Neural progenitor cell (in vitro differentiated cells): ENCODE data around the gene DDAH1. TPM values are rescaled to one million over a fixed set of nuclear protein-coding genes. Genes with fewer than 3 reads are reported as not detected.
"Not testable (repeated sequence)": the region's sequence is repeated elsewhere in the genome, so short reads cannot be mapped to it uniquely, and the experiment has no call there.

Experiments used
- DNase-seq: peaks from one replicate; pipeline ENCODE4 v3.0.0-alpha.2; 2016; ENCODE audit warnings: low spot score
- H2AFZ ChIP-seq: fragments of 200-600 bp; sonication (generic); replicated peaks from 2 replicates; pipeline ENCODE4 v1.6.1; 2016; ENCODE audit warnings: antibody characterized with exemption
- H3F3A ChIP-seq: fragments of 200-600 bp; sonication (generic); 2 replicates; pipeline ENCODE4 v1.6.1; 2016; ENCODE audit warnings: antibody characterized with exemption, low read depth
- H3K27ac ChIP-seq: fragments of 200-600 bp; sonication (generic); 2 replicates; pipeline ENCODE4 v1.5.1; 2016; ENCODE audit warnings: mild to moderate bottlenecking
- H3K27me3 ChIP-seq: fragments of 200-600 bp; sonication (generic); 2 replicates; pipeline ENCODE4 v1.6.1; 2016; ENCODE audit warnings: mild to moderate bottlenecking, moderate library complexity
- H3K36me3 ChIP-seq: fragments of 200-600 bp; sonication (generic); 2 replicates; pipeline ENCODE4 v1.5.1; 2016
- H3K4me1 ChIP-seq: fragments of 200-600 bp; sonication (generic); 2 replicates; pipeline ENCODE4 v1.6.1; 2016; ENCODE audit warnings: mixed run types
- H3K4me2 ChIP-seq: fragments of 200-600 bp; sonication (generic); 2 replicates; pipeline ENCODE4 v1.6.1; 2016
- H3K4me3 ChIP-seq: fragments of 200-600 bp; sonication (generic); 2 replicates; pipeline ENCODE4 v1.5.1; 2016
- H3K79me2 ChIP-seq: fragments of 200-600 bp; sonication (generic); 2 replicates; pipeline ENCODE4 v1.6.1; 2016; ENCODE audit warnings: low read depth
- H3K9ac ChIP-seq: fragments of 200-600 bp; sonication (generic); 2 replicates; pipeline ENCODE4 v1.6.1; 2016
- H3K9me3 ChIP-seq: fragments of 200-600 bp; sonication (generic); 2 replicates; pipeline ENCODE4 v1.5.1; 2016; ENCODE audit warnings: low read depth
- H4K20me1 ChIP-seq: fragments of 200-600 bp; sonication (generic); 2 replicates; pipeline ENCODE4 v1.6.1; 2016; ENCODE audit warnings: low read depth
- H3K27ac Mint-ChIP-seq: 3 replicates; pipeline ENCODE4 v1.8.0; 2021; ENCODE audit warnings: mixed read lengths
- H3K27me3 Mint-ChIP-seq: 2 replicates; pipeline ENCODE4 v1.8.0; 2022; ENCODE audit warnings: low read depth, mild to moderate bottlenecking, inconsistent platforms, moderate library complexity, mixed read lengths; ENCODE audit not compliant: insufficient read depth
- H3K36me3 Mint-ChIP-seq: 3 replicates; pipeline ENCODE4 v1.8.0; 2021; ENCODE audit warnings: mixed read lengths
- H3K4me1 Mint-ChIP-seq: 3 replicates; pipeline ENCODE4 v1.8.0; 2021; ENCODE audit warnings: mixed read lengths
- H3K4me3 Mint-ChIP-seq: 3 replicates; pipeline ENCODE4 v1.8.0; 2021; ENCODE audit warnings: mild to moderate bottlenecking, moderate library complexity, mixed read lengths
- H3K9me3 Mint-ChIP-seq: 3 replicates; pipeline ENCODE4 v1.8.0; 2020; ENCODE audit warnings: mixed read lengths
- EZH2 ChIP-seq: fragments of 200-600 bp; sonication (generic); IDR thresholded peaks from 2 replicates; pipeline ENCODE4 v1.6.1; 2017; ENCODE audit warnings: antibody characterized with exemption, mild to moderate bottlenecking, moderate library complexity
- EZH2phosphoT487 ChIP-seq: fragments of 200-600 bp; sonication (generic); IDR thresholded peaks from 2 replicates; pipeline ENCODE4 v1.6.1; 2017; ENCODE audit warnings: antibody characterized with exemption
- total RNA-seq: library from RNA; depleted of rRNA; stranded (reverse); fragments of >200 nt; gene quantifications from 2 replicates; pipeline ENCODE4 v1.2.3, GENCODE V29; 2015; ENCODE audit warnings: low replicate concordance
- TF ChIP-seq, protein P1 (sequence below): fragments of 200-600 bp; sonication (generic); IDR thresholded peaks from 2 replicates; pipeline ENCODE4 v1.5.1; 2017; ENCODE audit warnings: antibody characterized with exemption, mild to moderate bottlenecking

DDAH1 gene
- total RNA-seq, 1 donor from 2014 or later, result 23.1 TPM

DNA sequence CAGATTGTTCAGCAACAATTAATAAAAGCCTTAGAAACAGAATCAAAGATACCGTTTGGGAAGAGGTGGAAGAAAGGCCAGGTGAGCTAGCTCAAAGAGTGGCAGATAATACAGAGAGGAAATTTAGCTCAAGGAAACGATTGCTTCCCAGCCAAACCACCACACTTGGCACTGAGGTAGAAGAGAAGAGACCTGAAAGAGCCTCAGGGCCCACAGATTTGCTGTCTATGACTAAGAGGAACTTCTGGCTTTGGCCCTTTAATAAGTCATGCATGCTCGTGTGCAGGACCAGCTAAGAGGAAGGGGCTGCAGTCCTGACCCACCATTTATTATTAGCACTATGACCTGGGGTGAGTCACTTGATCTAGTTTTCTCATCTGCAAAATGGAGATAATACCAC lies 115.7 kb downstream of the DDAH1 start:
- H3K9me3 Mint-ChIP-seq, result no peaks in the 10 kb centered on the region
- H3K4me3 Mint-ChIP-seq, result no peak overlapping the region
- H3K36me3 ChIP-seq, result no peaks in the 10 kb centered on the region
- H3K4me2 ChIP-seq, result no peak overlapping the region
- H3K27me3 Mint-ChIP-seq, result no peaks in the 10 kb centered on the region
- no peaks in the 10 kb centered on the region for H3K4me1 ChIP-seq
- H2AFZ ChIP-seq, result no peak overlapping the region
- no peak overlapping the region for H3K4me3 ChIP-seq
- H3K27me3 ChIP-seq, result no peaks in the 10 kb centered on the region
- no peak for TF ChIP-seq EZH2phosphoT487
- TF ChIP-seq EZH2, result no peak
- TF ChIP-seq, protein P1, sequence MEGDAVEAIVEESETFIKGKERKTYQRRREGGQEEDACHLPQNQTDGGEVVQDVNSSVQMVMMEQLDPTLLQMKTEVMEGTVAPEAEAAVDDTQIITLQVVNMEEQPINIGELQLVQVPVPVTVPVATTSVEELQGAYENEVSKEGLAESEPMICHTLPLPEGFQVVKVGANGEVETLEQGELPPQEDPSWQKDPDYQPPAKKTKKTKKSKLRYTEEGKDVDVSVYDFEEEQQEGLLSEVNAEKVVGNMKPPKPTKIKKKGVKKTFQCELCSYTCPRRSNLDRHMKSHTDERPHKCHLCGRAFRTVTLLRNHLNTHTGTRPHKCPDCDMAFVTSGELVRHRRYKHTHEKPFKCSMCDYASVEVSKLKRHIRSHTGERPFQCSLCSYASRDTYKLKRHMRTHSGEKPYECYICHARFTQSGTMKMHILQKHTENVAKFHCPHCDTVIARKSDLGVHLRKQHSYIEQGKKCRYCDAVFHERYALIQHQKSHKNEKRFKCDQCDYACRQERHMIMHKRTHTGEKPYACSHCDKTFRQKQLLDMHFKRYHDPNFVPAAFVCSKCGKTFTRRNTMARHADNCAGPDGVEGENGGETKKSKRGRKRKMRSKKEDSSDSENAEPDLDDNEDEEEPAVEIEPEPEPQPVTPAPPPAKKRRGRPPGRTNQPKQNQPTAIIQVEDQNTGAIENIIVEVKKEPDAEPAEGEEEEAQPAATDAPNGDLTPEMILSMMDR, result no peak
- peaks cover 15% of the 10 kb centered on the region for H3K36me3 Mint-ChIP-seq
- no peak overlapping the region for H3K9ac ChIP-seq
- H4K20me1 ChIP-seq, result no peaks in the 10 kb centered on the region
- no peaks in the 10 kb centered on the region for H3K79me2 ChIP-seq
- DNase-seq, result no peak
- no peak overlapping the region for H3K27ac Mint-ChIP-seq
- H3K9me3 ChIP-seq, result no peaks in the 10 kb centered on the region
- H3K27ac ChIP-seq, result no peak overlapping the region
- peaks cover 6% of the 10 kb centered on the region for H3K4me1 Mint-ChIP-seq
- H3F3A ChIP-seq, result no peaks in the 10 kb centered on the region

DNA sequence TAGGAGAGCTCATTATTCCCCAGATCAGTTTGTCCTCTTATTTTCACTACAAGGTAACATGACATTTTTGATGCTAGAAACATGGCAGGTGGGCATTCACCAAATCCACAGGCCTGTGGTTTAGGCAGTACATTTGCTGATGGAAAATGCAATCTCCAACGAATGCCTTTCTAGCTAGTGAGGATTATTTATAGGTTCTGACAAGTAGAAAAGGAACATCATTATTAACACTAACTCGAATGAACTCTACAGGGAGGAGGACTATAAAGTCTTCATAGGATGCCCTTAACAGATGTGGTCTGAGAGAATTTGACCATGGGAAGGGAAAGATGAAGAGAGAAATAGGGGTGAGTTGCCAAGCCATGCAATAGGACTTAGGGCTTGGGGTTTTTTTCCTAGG lies 117.1 kb downstream of the DDAH1 start:
- Histone ChIP-seq H3K79me2 (no peaks in the 10 kb centered on the region), H3K4me2 (no peak overlapping the region), H3K9me3 (no peaks in the 10 kb centered on the region), H3F3A (no peaks in the 10 kb centered on the region), H3K4me3 (no peak overlapping the region), H3K27ac (no peak overlapping the region), H4K20me1 (no peaks in the 10 kb centered on the region), H3K27me3 (no peaks in the 10 kb centered on the region), H3K9ac (no peak overlapping the region), H3K4me1 (no peaks in the 10 kb centered on the region), H3K36me3 (no peaks in the 10 kb centered on the region), H2AFZ (no peak overlapping the region)
- H3K4me3 Mint-ChIP-seq, result no peak overlapping the region
- TF ChIP-seq, protein P1, result no peak
- no peak for TF ChIP-seq EZH2
- no peak for TF ChIP-seq EZH2phosphoT487
- no peak overlapping the region for H3K27ac Mint-ChIP-seq
- peaks cover 6% of the 10 kb centered on the region for H3K4me1 Mint-ChIP-seq
- H3K9me3 Mint-ChIP-seq, result no peaks in the 10 kb centered on the region
- no peaks in the 10 kb centered on the region for H3K27me3 Mint-ChIP-seq
- DNase-seq, result no peak
- peaks cover 15% of the 10 kb centered on the region for H3K36me3 Mint-ChIP-seq

DNA sequence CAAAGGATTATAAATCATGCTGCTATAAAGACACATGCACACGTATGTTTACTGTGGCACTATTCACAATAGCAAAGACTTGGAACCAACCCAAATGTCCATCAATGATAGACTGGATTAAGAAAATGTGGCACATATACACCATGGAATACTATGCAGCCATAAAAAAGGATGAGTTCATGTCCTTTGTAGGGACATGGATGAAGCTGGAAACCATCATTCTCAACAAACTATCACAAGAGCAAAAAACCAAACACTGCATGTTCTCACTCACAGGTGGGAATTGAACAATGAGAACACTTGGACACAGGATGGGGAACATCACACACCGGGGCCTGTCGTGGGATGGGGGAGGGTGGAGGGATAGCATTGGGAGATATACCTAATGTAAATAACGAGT lies 117.7 kb downstream of the DDAH1 start:
- not testable (repeated sequence) for H3K27ac Mint-ChIP-seq, DNase-seq, H3K9me3 ChIP-seq, H3K27me3 ChIP-seq, H2AFZ ChIP-seq, H3K9me3 Mint-ChIP-seq, H3K9ac ChIP-seq, H3K4me1 Mint-ChIP-seq, H3K27me3 Mint-ChIP-seq, H3F3A ChIP-seq, H3K27ac ChIP-seq, H3K36me3 ChIP-seq, H3K4me3 Mint-ChIP-seq, H3K79me2 ChIP-seq, H4K20me1 ChIP-seq, H3K4me1 ChIP-seq, H3K4me2 ChIP-seq, H3K4me3 ChIP-seq
- H3K36me3 Mint-ChIP-seq, result peaks cover 15% of the 10 kb centered on the region

DNA sequence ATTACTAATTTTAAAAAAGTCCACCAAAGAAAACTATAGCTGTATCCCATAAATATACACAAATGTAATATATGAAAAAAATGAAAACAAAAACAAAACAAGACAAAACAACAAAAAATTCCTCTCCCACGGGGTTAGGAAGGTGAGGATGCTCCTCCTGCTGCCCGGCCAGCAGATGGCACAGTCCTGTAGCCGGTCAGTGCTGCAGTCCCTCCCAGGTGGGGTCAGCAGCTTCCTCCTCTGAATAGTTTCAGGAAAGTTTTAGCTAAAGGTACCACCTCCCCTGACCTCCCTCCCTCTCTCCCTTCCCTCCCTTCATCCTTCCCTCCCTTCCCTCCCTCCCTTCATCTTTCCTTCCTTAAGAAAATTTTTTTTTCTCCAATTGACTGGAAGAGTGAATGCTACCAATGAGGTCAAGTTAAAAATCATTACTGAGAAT lies 120.7 kb downstream of the DDAH1 start:
- H3K9me3 Mint-ChIP-seq, result no peaks in the 10 kb centered on the region
- H3K27ac ChIP-seq, result no peak overlapping the region
- H3K27ac Mint-ChIP-seq, result no peak overlapping the region
- no peaks in the 10 kb centered on the region for H3K36me3 ChIP-seq
- H3K27me3 Mint-ChIP-seq, result peaks cover 2% of the 10 kb centered on the region
- peak; percentile 67 for DNase-seq
- no peaks in the 10 kb centered on the region for H3K4me1 ChIP-seq
- no peaks in the 10 kb centered on the region for H3F3A ChIP-seq
- no peaks in the 10 kb centered on the region for H3K79me2 ChIP-seq
- H4K20me1 ChIP-seq, result no peaks in the 10 kb centered on the region
- no peak overlapping the region for H3K9ac ChIP-seq
- no peak overlapping the region for H3K4me2 ChIP-seq
- H3K4me1 Mint-ChIP-seq, result peaks cover 4% of the 10 kb centered on the region
- H3K9me3 ChIP-seq, result no peaks in the 10 kb centered on the region
- TF ChIP-seq, protein P1, result peak; percentile 76
- TF ChIP-seq EZH2phosphoT487 (no peak), EZH2 (no peak)
- H3K27me3 ChIP-seq, result no peaks in the 10 kb centered on the region
- no peak overlapping the region for H3K4me3 Mint-ChIP-seq
- H3K36me3 Mint-ChIP-seq, result peaks cover 6% of the 10 kb centered on the region
- H2AFZ ChIP-seq, result no peak overlapping the region
- H3K4me3 ChIP-seq, result no peak overlapping the region
